ENCODE data around the gene HSD11B1.
A peak's percentile ranks its signal among the peaks of the same experiment; 100 is the strongest.

Gene HSD11B1

DNA sequence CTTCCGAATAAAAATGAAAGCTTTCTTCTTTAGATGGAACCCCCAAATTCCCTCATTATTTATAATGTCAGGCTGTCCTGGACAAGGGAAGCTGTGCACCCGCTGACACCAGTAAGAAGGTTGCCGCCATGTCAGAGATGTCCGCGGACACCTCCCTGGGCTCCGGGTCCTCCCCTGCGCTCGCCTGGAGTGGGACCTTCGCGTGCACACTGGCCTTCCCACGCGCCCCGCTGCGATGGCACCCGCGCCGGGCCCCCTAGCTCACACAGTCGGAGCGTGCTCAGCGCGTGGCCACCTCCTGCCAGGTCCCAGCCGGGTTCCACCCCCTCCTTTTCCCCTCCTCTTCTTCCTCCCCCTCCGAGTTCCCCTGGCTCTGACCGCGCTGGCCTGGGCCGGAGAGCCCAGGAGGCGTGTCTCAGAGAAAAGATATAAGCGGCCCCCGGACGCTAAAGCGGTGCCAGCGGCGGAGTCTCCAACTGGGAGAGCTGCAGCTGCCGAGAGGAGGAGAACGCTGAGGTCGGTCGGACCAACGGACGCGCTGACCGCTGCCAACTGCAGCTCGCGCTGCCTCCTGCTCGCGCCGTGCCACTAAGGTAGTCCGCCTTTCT is 29.6 kb upstream of the HSD11B1 start, which contains the start of gene G0S2:
Gene G0S2 (plus strand): TSS at position 456 of the 608 bp plus-strand sequence. CDS start 273 bp downstream, outside the sequence.
- Histone ChIP-seq H3K27me3 (replicated peaks; ENCODE audit: insufficient read depth, low read length) (no peaks in the 10 kb centered on the region), H2AFZ (ENCODE audit: low read length) (peak within 1 kb of the TSS; percentile 3; the same call in 1 of the 2 replicates), H3K4me3 (ENCODE audit: low read length) (no peak within 1 kb of the TSS), H3K9ac (ENCODE audit: low read length) (no peak within 1 kb of the TSS), H3K79me2 (ENCODE audit: low read length) (no peaks in the 10 kb centered on the region), H3K9me2 (replicated peaks; ENCODE audit: insufficient read depth, low read length) (no peaks in the 10 kb centered on the region), H3K36me3 (replicated peaks; ENCODE audit: insufficient read depth, low read length) (no peaks in the 10 kb centered on the region), H4K20me1 (ENCODE audit: insufficient read depth, low read length) (no peaks in the 10 kb centered on the region), H3K9me3 (replicated peaks; ENCODE audit: insufficient read depth, low read length) (no peaks in the 10 kb centered on the region), H3K4me1 (ENCODE audit: low read length) (peaks cover 37% of the 10 kb centered on the region), H3F3A (ENCODE audit: insufficient read depth, low read length) (peaks cover 17% of the 10 kb centered on the region), H3K27ac (ENCODE audit: low read length) (peak within 1 kb of the TSS; percentile 78; the same call in 1 of the 2 replicates), H3K4me2 (ENCODE audit: low read depth, low read length) (no peak within 1 kb of the TSS)
- DNase-seq: no peak
- no peak for TF ChIP-seq EZH2 (optimal IDR thresholded peaks at IDR 0.05; ENCODE audit: low read depth, low read length)
- TF ChIP-seq, protein P1, sequence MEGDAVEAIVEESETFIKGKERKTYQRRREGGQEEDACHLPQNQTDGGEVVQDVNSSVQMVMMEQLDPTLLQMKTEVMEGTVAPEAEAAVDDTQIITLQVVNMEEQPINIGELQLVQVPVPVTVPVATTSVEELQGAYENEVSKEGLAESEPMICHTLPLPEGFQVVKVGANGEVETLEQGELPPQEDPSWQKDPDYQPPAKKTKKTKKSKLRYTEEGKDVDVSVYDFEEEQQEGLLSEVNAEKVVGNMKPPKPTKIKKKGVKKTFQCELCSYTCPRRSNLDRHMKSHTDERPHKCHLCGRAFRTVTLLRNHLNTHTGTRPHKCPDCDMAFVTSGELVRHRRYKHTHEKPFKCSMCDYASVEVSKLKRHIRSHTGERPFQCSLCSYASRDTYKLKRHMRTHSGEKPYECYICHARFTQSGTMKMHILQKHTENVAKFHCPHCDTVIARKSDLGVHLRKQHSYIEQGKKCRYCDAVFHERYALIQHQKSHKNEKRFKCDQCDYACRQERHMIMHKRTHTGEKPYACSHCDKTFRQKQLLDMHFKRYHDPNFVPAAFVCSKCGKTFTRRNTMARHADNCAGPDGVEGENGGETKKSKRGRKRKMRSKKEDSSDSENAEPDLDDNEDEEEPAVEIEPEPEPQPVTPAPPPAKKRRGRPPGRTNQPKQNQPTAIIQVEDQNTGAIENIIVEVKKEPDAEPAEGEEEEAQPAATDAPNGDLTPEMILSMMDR (IDR thresholded peaks at IDR 0.05; ENCODE audit: low read length): no peak
- TF ChIP-seq EZH2phosphoT487 (IDR thresholded peaks at IDR 0.05; ENCODE audit: low read length): no peak

DNA sequence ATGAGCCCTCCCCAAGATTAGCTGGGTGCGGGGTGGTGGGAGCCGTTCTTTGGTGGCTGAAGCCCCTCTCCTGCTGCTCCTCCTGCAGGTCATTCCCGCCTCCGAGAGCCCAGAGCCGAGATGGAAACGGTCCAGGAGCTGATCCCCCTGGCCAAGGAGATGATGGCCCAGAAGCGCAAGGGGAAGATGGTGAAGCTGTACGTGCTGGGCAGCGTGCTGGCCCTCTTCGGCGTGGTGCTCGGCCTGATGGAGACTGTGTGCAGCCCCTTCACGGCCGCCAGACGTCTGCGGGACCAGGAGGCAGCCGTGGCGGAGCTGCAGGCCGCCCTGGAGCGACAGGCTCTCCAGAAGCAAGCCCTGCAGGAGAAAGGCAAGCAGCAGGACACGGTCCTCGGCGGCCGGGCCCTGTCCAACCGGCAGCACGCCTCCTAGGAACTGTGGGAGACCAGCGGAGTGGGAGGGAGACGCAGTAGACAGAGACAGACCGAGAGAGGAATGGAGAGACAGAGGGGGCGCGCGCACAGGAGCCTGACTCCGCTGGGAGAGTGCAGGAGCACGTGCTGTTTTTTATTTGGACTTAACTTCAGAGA is 29.0 kb upstream of the HSD11B1 start:
- H3K27me3 ChIP-seq (replicated peaks; ENCODE audit: insufficient read depth, low read length): no peaks in the 10 kb centered on the region
- H3K36me3 ChIP-seq (replicated peaks; ENCODE audit: insufficient read depth, low read length): no peaks in the 10 kb centered on the region
- no peak overlapping the region for H3K4me2 ChIP-seq (ENCODE audit: low read depth, low read length)
- H3K4me3 ChIP-seq (ENCODE audit: low read length): no peak overlapping the region
- no peak for DNase-seq
- TF ChIP-seq, protein P1 (IDR thresholded peaks at IDR 0.05; ENCODE audit: low read length): no peak
- no peak for TF ChIP-seq EZH2phosphoT487 (IDR thresholded peaks at IDR 0.05; ENCODE audit: low read length)
- TF ChIP-seq EZH2 (optimal IDR thresholded peaks at IDR 0.05; ENCODE audit: low read depth, low read length): no peak
- no peaks in the 10 kb centered on the region for H4K20me1 ChIP-seq (ENCODE audit: insufficient read depth, low read length)
- H3K9me2 ChIP-seq (replicated peaks; ENCODE audit: insufficient read depth, low read length): no peaks in the 10 kb centered on the region
- H3K9me3 ChIP-seq (replicated peaks; ENCODE audit: insufficient read depth, low read length): no peaks in the 10 kb centered on the region
- no peak overlapping the region for H2AFZ ChIP-seq (ENCODE audit: low read length)
- no peak overlapping the region for H3K9ac ChIP-seq (ENCODE audit: low read length)
- H3F3A ChIP-seq (ENCODE audit: insufficient read depth, low read length): peaks cover 17% of the 10 kb centered on the region
- no peak overlapping the region for H3K27ac ChIP-seq (ENCODE audit: low read length)
- H3K4me1 ChIP-seq (ENCODE audit: low read length): peaks cover 35% of the 10 kb centered on the region
- H3K79me2 ChIP-seq (ENCODE audit: low read length): no peaks in the 10 kb centered on the region

DNA sequence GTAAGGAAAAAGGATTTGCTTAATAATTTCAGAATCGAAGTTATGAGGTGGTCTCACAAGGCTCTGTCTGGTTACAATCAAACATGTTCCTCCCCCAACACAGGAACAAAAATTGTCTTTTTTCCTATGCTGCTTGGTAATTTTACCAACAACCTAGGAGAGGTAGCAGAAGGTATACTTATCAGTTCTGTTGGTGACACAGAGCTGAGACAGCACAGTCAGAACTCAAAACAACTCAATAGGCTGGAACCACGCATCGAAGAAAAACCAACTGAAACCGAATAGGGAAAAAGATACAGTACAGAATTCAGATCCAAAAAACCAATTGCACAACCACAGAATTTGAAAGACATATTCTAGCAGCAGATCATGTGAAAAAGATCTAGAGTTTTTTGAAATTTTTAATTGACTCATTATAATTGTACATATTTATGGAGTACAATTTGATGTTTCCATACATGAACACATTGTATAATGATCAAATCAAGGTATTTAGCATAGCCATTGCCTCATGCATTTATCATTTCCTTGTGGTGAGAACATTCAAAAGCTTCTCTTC is 25.6 kb upstream of the HSD11B1 start:
- Histone ChIP-seq H3K36me3 (replicated peaks; ENCODE audit: insufficient read depth, low read length) (no peaks in the 10 kb centered on the region), H3F3A (ENCODE audit: insufficient read depth, low read length) (0 out of 2 replicates have a peak, but pooled peaks cover 1% of the 10 kb centered on the region), H3K9me2 (replicated peaks; ENCODE audit: insufficient read depth, low read length) (no peaks in the 10 kb centered on the region), H3K27ac (ENCODE audit: low read length) (no peak overlapping the region), H3K4me1 (ENCODE audit: low read length) (peaks cover 6% of the 10 kb centered on the region), H3K27me3 (replicated peaks; ENCODE audit: insufficient read depth, low read length) (no peaks in the 10 kb centered on the region), H3K4me2 (ENCODE audit: low read depth, low read length) (no peak overlapping the region), H2AFZ (ENCODE audit: low read length) (no peak overlapping the region), H3K9me3 (replicated peaks; ENCODE audit: insufficient read depth, low read length) (no peaks in the 10 kb centered on the region), H3K79me2 (ENCODE audit: low read length) (no peaks in the 10 kb centered on the region), H3K4me3 (ENCODE audit: low read length) (no peak overlapping the region), H4K20me1 (ENCODE audit: insufficient read depth, low read length) (no peaks in the 10 kb centered on the region), H3K9ac (ENCODE audit: low read length) (no peak overlapping the region)
- TF ChIP-seq, protein P1 (IDR thresholded peaks at IDR 0.05; ENCODE audit: low read length): no peak
- TF ChIP-seq EZH2phosphoT487 (IDR thresholded peaks at IDR 0.05; ENCODE audit: low read length) (no peak), EZH2 (optimal IDR thresholded peaks at IDR 0.05; ENCODE audit: low read depth, low read length) (no peak)
- no peak for DNase-seq
